Tongue (tissue), 2 donors: ENCODE measurements around the gene TEDC1. TPM values are rescaled to one million over a fixed set of nuclear protein-coding genes. Genes with fewer than 3 reads are reported as not detected.
A peak's percentile ranks its signal among the peaks of the same experiment; 100 is the strongest.

ENCODE experiments used
- DNase-seq: peaks from one replicate; pipeline ENCODE4 v3.0.0-alpha.2; 2015
- total RNA-seq: library from RNA; depleted of rRNA; stranded (reverse); fragments of >200 nt; gene quantifications from one replicate; pipeline ENCODE4 v1.2.3, GENCODE V29; 2014

TEDC1 gene
- total RNA-seq, 1 donor from 2014 or later = 6.4 TPM

DNA sequence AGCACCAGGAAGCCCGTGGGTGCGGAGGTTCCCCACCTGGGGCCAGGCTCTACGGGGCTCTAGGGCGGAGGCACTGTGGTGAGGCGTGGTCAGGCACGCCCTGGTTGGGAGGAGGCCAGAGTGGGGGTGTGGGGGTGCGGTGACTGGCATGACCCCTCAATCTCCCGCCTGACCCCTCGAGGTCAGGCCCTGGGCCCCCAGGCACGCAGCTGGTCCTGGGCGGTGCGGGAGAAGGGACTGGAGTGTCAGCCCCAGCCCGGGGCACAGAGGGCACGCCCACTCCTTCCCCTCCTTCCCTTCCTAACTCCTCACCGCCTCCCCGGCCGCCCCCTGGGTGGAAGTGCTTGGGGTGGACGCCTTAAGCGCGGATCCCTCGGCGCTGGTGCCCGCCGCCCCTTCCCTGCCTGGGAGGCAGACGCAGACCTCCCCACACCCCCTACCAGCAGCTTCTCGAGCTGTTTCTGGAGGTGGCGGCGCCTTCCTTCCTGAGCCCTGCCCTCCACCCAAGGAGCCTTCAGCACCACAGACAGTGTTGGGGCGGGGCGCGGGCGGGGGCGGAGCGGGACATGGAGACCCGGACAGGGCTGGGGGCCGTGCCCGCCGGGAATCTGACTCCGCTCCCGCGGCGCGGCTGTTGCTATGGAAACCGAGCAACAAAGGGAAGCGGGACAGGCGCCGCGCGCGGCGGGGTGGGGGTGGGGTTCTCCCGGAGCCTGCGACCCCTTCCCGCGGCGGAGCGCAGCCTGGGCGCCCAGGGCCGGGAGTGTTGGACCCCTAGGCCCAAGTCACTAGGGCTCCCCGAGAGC lies 17.2 kb upstream of the TEDC1 start:
- DNase-seq = peak; percentile 96

DNA sequence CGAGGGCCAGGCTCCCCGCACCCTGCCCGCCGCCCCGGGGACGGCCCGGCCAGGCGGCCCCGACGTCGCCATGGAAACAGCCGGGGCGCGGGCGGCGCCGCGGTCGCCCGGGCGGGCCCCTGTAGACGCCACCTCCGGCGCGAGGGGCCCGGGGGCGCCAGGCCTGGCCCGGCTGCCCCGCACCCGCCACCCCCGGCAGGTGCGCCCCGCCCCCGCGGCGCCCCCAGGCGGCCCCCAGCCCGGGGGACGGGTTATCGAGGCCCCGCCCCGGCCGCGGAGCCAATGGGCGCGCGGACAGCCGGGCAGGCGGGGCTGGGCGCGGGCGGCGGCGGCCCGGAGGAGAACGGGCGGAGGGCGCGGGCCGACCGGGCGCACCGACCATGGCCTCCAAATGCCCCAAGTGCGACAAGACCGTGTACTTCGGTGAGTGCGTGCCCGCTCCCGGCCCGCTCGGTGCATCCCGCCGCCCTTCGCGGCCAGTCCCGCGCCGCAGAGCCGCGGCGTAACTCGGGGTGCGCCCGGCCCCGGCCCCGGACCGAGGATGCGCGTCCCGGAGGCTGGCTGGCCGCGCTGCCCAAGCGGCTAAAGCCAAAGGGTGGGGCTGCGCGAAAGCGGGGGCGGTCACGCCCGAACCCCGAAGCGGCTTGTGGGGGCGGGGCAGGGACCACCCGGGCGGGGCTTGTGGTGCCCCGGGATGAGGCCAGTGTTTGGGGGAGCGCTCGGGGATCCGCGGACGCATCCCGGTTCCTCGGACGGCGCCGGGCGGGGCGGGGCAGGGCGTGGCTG lies 16.4 kb upstream of the TEDC1 start, which contains the start of gene CRIP2:
Gene CRIP2, plus strand, starts transcription at position 339 of the 786 bp plus-strand sequence. Its CDS starts 42 bp downstream, at position 381.
- DNase-seq = peak; percentile 83

DNA sequence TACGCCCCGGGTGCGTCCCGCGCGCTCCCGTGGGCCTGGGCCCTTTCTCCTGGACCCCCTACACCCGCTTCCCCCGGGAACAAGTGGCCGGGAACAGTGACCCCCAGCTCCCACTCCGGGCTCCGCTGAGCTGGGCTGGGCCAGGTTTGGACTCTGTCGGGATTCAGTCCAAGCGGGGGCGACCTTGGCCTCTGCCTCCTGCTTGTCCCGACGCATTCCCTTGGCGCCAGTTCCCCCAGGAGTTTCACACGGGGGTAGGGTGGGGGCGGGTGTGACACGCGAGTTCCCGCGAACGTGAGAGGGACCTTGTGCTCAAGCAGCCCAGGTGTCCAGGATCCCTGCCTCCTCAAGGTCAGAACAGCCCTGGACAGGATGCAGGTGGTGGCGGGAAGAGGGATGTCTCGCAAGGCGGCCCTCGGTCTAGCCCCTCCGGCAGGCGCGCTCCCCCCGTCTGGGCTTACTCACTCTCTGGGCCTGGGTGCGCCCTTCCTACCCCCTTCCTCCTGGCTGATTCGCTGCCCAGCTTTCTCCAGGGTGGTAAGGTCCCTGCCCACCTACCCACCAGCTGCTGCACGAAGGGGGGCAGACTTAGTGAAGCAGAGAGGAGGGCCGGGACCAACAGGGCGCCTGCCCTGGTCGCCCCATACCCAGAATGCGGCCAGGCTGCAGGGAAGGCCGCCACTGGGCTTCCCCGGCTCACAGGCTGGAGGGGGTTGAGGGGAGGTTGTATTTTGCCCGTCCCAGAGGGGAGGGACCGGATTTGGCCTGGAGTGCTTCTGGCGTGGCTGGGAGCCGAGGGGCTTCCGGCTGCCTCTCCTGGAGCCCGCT lies 15.6 kb upstream of the TEDC1 start:
- DNase-seq = peak; percentile 76

DNA sequence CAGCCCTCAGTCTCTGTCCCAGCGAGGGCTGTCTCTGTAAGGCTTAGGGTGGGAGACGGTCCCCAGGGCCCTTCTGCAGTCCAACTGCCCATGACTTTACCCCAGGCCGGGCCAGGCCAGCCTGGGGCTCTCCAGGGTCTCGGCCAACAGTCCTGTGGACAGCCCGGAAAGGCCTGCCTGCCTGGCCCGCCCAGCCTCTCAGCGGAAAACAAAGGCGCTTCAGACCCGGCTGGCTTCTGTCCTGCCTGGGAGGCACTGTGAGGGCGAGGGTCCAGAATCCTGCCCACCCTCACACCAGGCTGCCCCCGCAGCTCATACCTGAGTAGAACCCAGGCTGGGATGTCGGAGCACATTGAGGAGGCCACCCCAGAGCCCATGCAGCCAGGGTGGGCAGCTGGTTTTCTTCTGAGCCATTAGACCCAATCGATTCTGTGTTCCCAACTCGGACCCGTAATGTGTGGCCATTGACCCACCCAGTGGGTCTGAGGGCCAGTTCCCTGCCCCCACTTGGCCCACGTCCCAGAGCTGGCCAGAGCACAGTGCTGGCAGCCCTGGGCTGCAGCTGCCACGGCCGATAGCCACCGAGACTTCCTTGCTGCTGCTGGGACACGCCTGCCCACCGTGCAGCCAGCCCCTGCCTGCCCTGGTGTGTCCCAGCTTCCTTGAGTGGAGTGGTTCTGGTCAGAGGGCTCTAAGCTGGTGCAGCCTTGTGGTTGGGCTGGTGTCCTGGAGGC lies 14.8 kb upstream of the TEDC1 start:
- DNase-seq = peak; percentile 75

DNA sequence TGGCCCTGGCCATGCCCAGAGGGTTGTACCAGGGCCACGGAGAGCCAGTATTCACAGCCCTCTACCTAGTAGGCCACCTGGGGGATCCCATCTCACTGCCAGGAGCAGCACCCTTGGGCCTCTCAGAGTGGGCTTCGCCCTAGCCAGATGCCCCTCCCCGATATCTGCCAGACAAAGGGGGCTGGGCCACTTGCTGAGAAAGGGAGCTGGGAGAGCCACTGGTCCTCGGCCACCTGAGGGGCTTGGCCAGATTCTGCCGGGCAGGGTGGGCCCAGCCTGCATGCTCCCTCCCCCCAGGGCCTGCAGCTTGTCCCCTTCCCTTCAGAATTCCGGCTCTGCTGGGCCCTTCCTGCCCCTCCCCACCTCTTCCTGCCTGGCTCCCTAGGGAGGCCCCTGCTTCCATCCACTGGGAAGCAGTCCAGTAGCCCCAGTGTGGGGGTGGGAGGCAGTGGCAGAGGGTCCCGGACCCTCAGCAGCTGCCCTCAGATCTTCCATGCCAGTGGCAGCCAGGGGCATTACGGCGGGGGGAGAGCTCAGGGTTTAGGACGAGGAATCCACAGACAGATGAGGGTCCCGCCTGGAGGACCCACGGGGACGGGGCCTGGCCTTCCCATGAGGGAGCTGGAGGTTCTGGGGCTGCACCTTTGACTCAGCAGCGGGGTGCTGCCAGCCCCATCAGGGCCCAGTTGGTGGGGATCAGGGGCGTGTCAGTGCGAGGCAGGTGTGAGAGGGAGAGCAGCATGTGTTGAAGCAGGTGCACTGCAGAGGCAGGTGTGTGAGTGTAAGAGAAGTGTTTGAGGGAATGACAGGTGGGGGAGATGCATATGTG lies 14.0 kb upstream of the TEDC1 start:
- DNase-seq = no peak

DNA sequence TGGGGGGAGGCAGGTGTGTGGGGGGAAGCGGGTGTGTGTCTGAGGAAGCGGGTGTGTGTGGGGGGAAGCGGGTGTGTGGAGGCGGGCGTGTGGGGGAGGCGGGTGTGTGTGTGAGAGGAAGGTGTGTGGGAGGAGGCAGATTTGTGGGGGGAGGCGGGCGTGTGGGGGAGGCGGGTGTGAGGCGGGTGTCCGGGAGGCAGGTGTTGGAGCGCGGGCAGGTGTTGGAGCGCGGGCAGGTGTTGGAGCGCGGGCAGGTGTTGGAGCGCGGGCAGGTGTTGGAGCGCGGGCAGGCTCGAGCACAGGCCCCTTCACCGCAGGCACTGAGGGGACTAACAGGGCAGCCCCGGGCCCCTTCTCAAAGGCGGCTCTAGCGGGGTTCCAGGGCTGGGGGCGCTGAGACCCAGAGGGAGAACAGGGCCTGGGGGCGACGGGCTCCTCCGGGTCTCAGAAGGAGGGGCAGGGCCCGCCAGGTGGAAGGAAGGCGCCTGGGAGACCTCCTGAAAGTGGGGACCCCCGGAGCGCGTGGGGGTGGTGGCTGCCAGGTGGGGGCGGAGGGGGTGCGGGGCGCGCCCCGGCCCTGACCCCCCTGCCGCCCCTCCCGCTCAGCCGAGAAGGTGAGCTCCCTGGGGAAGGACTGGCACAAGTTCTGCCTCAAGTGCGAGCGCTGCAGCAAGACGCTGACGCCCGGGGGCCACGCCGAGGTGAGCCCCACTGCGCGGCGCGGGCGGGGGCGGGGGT lies 13.2 kb upstream of the TEDC1 start:
- DNase-seq = no peak

DNA sequence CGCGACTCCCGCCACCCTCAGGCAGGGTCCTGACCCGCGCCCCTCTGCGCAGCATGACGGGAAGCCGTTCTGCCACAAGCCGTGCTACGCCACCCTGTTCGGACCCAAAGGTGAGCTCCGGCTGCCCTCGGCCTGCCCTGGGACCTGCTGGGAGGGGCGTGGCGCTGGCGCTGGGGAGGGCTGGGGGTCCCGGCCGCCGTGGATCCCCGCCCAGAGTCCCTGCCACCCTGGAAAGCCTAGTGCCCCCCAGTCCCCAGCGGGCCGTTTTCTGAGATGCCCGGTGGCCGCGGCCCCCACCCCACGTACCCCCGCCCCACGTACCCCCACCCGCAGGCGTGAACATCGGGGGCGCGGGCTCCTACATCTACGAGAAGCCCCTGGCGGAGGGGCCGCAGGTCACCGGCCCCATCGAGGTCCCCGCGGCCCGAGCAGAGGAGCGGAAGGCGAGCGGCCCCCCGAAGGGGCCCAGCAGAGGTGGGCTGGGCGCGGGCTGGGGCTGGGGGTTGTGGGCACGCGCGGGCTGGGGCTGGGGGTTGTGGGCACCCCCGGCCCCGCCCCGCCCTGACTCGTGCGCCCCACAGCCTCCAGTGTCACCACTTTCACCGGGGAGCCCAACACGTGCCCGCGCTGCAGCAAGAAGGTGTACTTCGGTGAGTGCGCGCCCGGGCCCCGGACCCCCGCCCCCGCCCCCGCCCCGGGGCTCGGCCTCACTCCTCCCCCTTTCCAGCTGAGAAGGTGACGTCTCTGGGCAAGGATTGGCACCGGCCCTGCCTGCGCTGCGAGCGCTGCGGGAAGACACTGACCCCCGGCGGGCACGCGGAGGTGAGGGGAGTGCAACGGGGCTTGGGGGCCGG lies 12.4 kb upstream of the TEDC1 start:
- DNase-seq = no peak

DNA sequence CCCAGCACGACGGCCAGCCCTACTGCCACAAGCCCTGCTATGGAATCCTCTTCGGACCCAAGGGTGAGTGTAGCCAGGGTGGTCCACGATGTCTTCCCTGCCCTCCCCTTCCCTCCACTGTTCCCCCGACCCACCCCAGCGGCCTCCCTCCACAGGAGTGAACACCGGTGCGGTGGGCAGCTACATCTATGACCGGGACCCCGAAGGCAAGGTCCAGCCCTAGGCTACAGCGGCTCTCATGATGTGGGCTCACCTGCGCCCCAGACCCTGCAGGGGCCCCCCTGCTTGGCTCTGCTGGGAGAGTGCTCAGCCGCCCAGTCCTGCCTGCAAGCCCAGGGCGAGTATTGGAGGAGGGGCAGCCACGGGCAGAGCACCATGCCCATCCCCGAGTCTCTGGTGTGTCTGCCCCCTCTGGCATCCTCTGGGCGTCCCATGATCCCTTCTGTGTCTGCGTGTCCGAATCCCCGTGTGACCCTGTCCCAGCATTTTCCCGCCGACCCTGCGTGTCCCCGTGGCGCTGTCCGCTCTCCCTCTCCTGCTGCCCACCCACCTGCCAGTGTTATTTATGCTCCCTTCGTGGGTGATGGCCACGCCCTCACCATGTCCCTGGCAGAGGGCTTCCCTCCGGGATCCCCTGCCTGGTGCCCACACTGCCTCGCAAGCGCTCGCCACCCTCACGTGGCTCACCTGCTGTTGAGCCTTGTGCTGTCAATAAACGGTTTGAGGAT lies 11.5 kb upstream of the TEDC1 start:
- no peak for DNase-seq

DNA sequence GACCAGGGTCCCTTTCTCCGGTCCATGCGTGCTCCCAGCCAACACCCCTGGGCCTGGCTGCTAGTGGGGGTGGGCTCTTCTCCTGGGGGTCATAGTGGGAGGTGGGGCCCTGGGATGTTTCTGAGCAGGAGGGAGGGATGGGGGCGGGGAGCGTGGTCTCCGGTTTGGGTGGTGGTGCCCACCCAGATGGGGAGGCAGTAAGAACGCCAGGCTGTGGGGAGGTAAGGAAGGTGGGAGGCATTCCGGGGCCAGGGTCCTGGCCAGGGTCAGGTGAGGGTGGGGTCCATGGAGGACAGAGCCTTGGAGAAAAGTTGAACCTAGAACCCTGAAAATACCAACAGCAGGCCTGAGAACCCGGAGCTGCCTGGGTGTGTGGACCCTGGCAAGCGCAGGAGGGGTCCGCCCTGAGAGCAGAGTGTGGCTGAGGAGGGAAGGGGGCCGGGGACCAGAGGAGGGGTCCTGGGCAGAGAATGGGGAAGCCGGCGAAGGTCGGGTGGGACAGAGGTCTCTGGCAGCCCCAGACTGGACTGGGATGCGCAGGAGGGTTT lies 10.8 kb upstream of the TEDC1 start:
- no peak for DNase-seq

DNA sequence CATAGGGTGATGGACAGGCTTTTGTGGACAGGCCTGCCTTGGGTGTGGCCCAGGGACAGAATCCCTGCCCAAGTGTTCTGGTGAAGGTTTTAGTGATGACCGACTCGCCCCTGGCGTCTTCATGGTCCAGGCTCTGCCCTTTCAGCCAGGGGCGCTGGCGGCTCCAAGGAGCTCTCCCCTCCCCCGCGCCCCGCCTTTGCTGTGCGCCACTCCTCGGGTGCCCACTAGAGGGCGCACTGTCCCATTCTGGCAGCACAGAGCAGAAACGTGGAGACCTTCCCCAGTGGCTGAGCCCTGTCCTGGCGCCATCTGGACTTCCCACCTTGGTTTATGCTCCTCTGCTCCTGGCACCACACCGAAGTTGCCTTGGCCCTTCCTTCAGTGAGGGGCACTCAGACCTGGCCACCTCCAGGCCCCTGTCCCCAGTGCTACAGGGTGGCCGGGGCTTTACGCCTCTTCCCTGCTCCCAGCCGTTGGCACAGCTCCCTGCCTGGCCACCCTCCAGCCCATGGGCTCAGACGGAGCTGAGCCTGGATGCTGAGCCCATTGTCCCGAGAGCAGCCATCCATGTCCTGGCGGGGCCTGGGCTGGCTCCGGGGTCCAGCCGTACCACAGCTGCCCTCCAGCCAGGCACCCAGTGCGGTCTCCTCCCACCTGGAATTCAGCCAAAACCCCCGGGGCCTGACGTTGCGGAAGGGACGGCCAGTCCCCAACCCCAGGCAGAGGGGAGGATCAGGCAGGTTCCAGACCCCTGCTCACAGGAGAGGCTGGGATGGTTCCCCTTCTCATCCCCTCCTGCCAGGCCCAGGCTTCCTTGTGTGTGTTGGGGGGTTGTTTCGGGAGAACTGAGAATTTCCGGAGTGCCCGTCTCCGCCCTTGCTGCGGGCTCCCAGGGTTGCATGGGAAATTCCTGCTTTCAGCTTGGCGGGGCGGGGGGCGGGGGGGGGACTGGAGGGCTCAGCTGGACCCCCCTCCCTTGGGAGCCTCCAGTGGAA lies 9.9 kb upstream of the TEDC1 start:
- peak; percentile 95 for DNase-seq

DNA sequence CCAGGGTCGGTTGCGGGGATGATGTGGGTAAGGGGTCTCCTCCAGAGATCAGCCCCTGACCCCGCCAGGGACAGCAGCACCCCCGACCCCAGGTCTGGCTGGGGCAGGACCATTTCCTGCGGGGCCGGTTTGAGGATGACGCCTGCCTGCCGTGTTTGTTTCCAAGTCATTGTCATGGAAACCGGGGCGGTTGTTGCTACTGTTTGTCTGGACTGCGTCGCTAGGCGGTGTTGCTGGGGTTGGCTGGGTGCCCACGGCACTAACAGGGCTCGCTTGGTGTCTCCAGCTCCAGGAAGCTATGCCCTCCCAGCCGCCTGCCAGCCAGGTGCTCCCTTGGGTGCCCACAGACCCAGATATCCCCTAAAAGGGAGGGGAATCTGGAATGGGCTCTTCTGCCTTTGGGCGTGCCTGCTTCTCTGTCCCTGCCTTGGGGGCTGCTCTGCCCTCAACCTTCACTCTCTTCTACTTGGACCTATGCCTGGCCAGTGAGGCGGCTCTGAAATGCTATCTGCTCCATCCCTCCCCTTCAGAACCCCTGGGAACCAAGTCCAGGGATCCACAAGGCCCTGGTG lies 9.1 kb upstream of the TEDC1 start:
- DNase-seq = peak; percentile 98

DNA sequence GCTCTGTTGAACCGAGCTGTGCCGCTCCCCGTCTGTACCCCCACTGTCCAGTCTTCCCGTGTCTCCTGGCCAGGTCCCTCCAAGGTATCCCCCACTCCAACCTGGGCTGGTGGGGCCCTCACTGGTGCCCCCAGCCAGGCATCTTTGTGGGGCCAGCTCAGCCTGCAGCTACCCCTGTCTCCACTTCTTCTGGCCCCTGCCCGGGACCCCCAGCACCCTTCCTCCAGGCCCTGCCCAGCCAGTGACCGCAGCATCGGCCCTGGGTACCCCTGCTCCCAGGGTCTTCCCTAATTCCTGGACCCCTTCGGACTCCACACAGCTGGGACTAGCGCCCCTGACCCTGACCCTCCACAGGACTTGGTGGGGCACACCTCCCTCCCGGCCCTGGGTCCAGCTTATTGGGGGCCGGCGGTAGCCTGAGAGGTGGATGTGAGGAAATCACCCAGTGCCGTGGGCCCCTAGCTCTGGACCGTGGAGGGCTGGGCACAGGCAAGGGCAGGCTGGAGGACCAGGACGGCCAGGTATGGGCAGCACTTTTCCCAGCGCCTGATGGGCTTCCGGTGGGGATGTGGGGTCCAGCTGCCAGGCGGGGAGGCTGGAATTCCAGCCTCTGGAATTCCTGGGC lies 8.4 kb upstream of the TEDC1 start:
- DNase-seq = no peak

DNA sequence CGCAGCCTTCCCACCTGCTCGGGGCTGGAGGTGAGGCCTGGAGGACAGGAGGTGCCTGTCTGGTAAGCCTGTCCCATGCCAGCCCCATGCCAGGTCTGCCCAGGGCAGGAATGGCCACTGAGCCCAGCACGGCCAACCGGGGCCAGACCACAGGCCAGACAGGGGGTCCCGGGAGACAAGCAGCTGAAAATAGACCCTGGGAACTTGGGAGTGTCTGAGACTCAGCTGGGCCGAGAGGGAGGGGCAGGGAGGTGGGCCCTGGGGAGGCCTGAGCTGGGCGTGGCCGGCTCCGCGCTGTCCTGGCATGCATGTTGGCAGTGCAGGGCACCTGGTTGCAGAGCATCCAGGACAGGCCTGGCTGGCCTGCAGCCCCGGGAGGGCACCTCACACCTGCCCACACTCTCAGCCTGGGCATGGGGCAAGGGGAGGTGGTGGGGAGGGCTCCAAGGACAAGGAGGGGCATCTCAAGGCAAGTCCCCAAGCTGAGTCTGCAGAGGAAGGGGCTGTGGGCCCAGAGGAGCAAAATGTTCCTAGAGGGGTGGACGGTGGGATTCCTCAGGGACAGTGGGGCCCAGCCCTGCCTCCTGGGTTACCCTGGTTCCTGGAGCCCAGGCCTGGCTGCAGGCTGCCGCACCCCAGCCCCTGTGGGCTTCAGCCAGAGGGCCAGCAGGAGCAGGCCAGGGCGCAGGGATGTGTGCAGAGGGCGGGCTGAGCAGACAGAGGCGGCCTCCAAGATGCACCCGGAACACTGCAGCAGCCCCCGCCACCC lies 7.6 kb upstream of the TEDC1 start:
- DNase-seq = no peak

DNA sequence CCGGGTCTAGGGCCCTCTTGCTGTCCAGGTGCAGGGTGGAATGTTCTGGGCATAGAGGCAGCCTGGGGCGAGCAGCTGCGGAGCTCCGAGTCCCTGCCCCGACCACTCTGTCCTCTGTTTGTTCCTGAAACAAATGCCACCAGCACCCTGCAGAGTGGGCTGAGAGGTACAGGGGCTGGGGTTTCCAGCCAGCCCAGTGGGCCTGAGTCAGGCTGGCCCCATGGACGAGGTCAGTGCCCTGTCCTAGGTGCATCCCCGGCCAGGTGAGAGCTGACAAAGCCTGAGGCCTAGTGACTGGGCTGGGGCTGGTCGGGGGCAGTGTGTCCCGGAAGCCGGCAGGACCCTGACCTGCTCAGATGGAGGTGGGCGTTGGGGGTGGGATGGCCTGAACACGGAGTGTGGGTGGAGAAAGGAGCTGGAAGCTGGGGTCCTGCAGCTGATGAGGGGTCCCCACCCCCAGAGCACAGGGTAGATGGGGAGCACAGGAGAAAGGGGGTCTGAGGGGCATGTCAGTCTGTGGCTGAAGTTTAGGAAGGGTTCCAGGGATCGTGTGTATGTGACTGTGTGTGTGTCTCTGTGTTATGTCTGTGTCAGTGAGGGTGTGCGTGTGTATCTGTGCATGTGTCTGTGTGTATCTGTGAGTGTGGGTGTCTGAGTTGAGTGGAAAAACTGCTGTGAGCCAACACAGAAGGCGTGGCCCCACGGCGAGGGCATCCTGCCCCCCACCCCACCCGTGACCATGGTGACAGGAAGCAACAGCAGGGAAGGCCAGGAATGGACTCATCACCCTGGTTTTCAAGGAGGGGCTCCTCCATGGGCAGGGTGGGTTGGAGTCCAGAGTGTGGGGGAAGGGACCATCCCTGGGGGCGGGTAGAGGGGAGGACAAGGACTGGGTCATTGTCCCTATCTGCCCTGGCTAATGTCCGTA lies 6.7 kb upstream of the TEDC1 start:
- DNase-seq = no peak
